K562 (cell line): ENCODE measurements around the gene DCAF12. TPM values are rescaled to one million over a fixed set of nuclear protein-coding genes. Genes with fewer than 3 reads are reported as not detected.

Source experiments
- ATAC-seq: fragments of 200-7000 bp; cut with Tn5 transposase; 3 replicates; pipeline ENCODE4 v1.9.1; 2020; ENCODE audit warnings: moderate library complexity
- BruUV-seq: library from RNA; stranded (reverse); fragments of 400-500 nt; replicated peaks from 2 replicates; lab custom pipeline; 2021; lab: Mats Ljungman, UMichigan
- CTCF ChIA-PET: fragments of 300-600 bp; formaldehyde crosslinking; extraction: SDS; loops from one replicate; lab custom pipeline; 2021; ENCODE audit warnings: low intra/inter-chr PET ratio; lab: Yijun Ruan, JAX
- POLR2A ChIA-PET: fragments of 300-600, 350-650 bp; sonication (Branson Sonifier 250); formaldehyde crosslinking; extraction: SDS; loops from one replicate; lab custom pipeline; 2021; ENCODE audit warnings: antibody characterized with exemption, inconsistent platforms; lab: Yijun Ruan, JAX
- DNase-seq, 4 experiments: peaks; one replicate each; pipeline versions ENCODE4 v3.0.0 to v3.0.0-alpha.2; 2011 to 2018; ENCODE audit warnings: low spot score in 3 of 4, mixed read lengths in 3 of 4; ENCODE audit errors: extremely low read depth in 1 of 4
- FAIRE-seq: peaks from 2 replicates; lab custom pipeline; 2011; peaks lifted over from hg19 to GRCh38; lab: Jason Lieb, UNC
- H2AFZ ChIP-seq: 2 replicates; pipeline ENCODE4 v1.6.0; 2011; ENCODE audit warnings: low read depth, low read length, control low read depth, inconsistent platforms
- H3K27ac ChIP-seq: fragments of 200-600 bp; 3 replicates; pipeline ENCODE4 v1.8.0; 2011; ENCODE audit warnings: low read depth, mild to moderate bottlenecking, control low read depth, inconsistent platforms, low read length, moderate library complexity, mixed read lengths; ENCODE audit errors: extremely low read depth
- H3K27me3 ChIP-seq, 2 experiments: fragments of 300-600 bp in 1 of 2; 2 replicates in 1 of 2; 3 replicates in 1 of 2; pipeline versions ENCODE4 v1.6.0 to v1.8.0; 2011; ENCODE audit warnings: inconsistent platforms in 2 of 2, low read length in 2 of 2, mild to moderate bottlenecking in 1 of 2, mixed read lengths in 1 of 2, moderate library complexity in 1 of 2; ENCODE audit not compliant: control insufficient read depth in 2 of 2, insufficient read depth in 2 of 2
- H3K36me3 ChIP-seq: fragments of 300-600 bp; 3 replicates; pipeline ENCODE4 v1.8.0; 2011; ENCODE audit warnings: mild to moderate bottlenecking, low read length, inconsistent platforms; ENCODE audit not compliant: control insufficient read depth, insufficient read depth
- H3K4me1 ChIP-seq, 2 experiments: fragments of 200-600 bp in 1 of 2; replicated peaks in 1 of 2; 2 replicates in 1 of 2; 3 replicates in 1 of 2; pipeline versions ENCODE4 v1.5.1 to v1.8.0; 2011; ENCODE audit warnings: inconsistent platforms in 2 of 2, low read length in 2 of 2, mild to moderate bottlenecking in 1 of 2, mixed read lengths in 1 of 2, moderate library complexity in 1 of 2; ENCODE audit not compliant: control insufficient read depth in 2 of 2, insufficient read depth in 2 of 2
- H3K4me2 ChIP-seq: 2 replicates; pipeline ENCODE4 v1.6.1; 2011; ENCODE audit warnings: low read length, control low read depth, inconsistent platforms, mixed read lengths; ENCODE audit not compliant: insufficient read depth
- H3K4me3 ChIP-seq: fragments of 200-600 bp; sonication (generic), shearing (Covaris generic); 2 replicates; pipeline ENCODE4 v1.5.1; 2016; ENCODE audit warnings: control low read depth, inconsistent platforms
- H3K79me2 ChIP-seq: fragments of 200-600 bp; 3 replicates; pipeline ENCODE4 v1.8.0; 2011; ENCODE audit warnings: low read length, inconsistent platforms; ENCODE audit not compliant: control insufficient read depth, insufficient read depth
- H3K9ac ChIP-seq, 2 experiments: 2 replicates each; pipeline versions ENCODE4 v1.6.0 to v1.6.1; 2011; ENCODE audit warnings: low read depth in 2 of 2, low read length in 2 of 2, control low read depth in 1 of 2, inconsistent platforms in 1 of 2, mild to moderate bottlenecking in 1 of 2, mixed read lengths in 1 of 2; ENCODE audit not compliant: insufficient read depth in 1 of 2
- H3K9me1 ChIP-seq: one replicate; pipeline ENCODE4 v1.6.0; 2011; ENCODE audit warnings: inconsistent platforms, mild to moderate bottlenecking, low read length, moderate library complexity; ENCODE audit not compliant: control insufficient read depth, insufficient read depth
- H3K9me3 ChIP-seq: replicated peaks from 2 replicates; pipeline ENCODE4 v1.5.1; 2011; ENCODE audit warnings: low read depth, low read length, inconsistent platforms; ENCODE audit not compliant: control insufficient read depth, insufficient read depth
- H4K20me1 ChIP-seq: replicated peaks from 2 replicates; pipeline ENCODE4 v1.6.1; 2011; ENCODE audit warnings: low read length, inconsistent platforms, mixed read lengths; ENCODE audit not compliant: control insufficient read depth, insufficient read depth
- CHD1 ChIP-seq: fragments of 200-600 bp; sonication (generic); IDR thresholded peaks from one replicate; pipeline ENCODE4 v1.6.1; 2012; ENCODE audit warnings: mild to moderate bottlenecking, moderate library complexity, low read length, inconsistent platforms
- ELF2 ChIP-seq: fragments of 250-450 bp; sonication (Bioruptor Pico); IDR thresholded peaks from 2 replicates; pipeline ENCODE4 v1.5.0; 2021; ENCODE audit warnings: mild to moderate bottlenecking
- ELF4 ChIP-seq: fragments of 450-650 bp; formaldehyde crosslinking; IDR thresholded peaks from 2 replicates; pipeline ENCODE4 v1.4.0; 2022; ENCODE audit warnings: missing genetic modification characterization
- HDAC1 ChIP-seq, 2 experiments: fragments of 450-650 bp; IDR thresholded peaks; 2 replicates each; pipeline ENCODE4 v1.6.1; 2016 to 2017; ENCODE audit warnings: inconsistent platforms in 1 of 2, mild to moderate bottlenecking in 1 of 2, moderate library complexity in 1 of 2
- HLTF ChIP-seq: fragments of 450-650 bp; IDR thresholded peaks from 2 replicates; pipeline ENCODE4 v1.6.1; 2016
- MNT ChIP-seq, 2 experiments: fragments of 450-650 bp; conservative IDR thresholded peaks; 2 replicates each; pipeline ENCODE4 v1.6.1; 2017; ENCODE audit warnings: mild to moderate bottlenecking in 2 of 2, moderate library complexity in 2 of 2
- NR4A1 ChIP-seq, 2 experiments: fragments of 250-450 bp in 1 of 2; fragments of 450-650 bp in 1 of 2; sonication (Bioruptor Pico) in 1 of 2; IDR thresholded peaks; 2 replicates each; pipeline versions ENCODE4 v1.4.0 to v1.6.1; 2016 to 2020; ENCODE audit warnings: mild to moderate bottlenecking in 2 of 2, missing compliant biosample characterization in 1 of 2, missing genetic modification characterization in 1 of 2, moderate library complexity in 1 of 2
- SIN3B ChIP-seq: fragments of 450-650 bp; IDR thresholded peaks from 2 replicates; pipeline ENCODE4 v1.6.1; 2017; ENCODE audit warnings: low read depth, mild to moderate bottlenecking, moderate library complexity
- SMARCB1 ChIP-seq: IDR thresholded peaks from 2 replicates; pipeline ENCODE4 v1.6.1; 2011; ENCODE audit warnings: improper control_type of control experiment, low read depth; ENCODE audit not compliant: insufficient read length
- TAF15 ChIP-seq: fragments of 200-400 bp; formaldehyde crosslinking; IDR thresholded peaks from 2 replicates; pipeline ENCODE4 v1.6.1; 2017; ENCODE audit warnings: mild to moderate bottlenecking, low read depth, low read length, moderate library complexity
- TEAD2 ChIP-seq: fragments of 450-650 bp; IDR thresholded peaks from 2 replicates; pipeline ENCODE4 v1.6.1; 2016; ENCODE audit warnings: missing genetic modification characterization, control low read depth, missing compliant biosample characterization
- ZBED1 ChIP-seq: IDR thresholded peaks from 2 replicates; pipeline ENCODE4 v1.6.1; 2014
- ZNF217 ChIP-seq: sonication (generic); formaldehyde crosslinking; IDR thresholded peaks from 2 replicates; pipeline ENCODE4 v1.8.0; 2022; ENCODE audit warnings: mild to moderate bottlenecking, missing genetic modification reagents
- ZNF75A ChIP-seq: fragments of 450-650 bp; formaldehyde crosslinking; IDR thresholded peaks from 2 replicates; pipeline ENCODE4 v1.4.0; 2020; ENCODE audit warnings: mild to moderate bottlenecking
- WGBS: fragments of 100-300 bp; shearing (Covaris generic); methylation state at CpG from one replicate; pipeline ENCODE4 v1.1.6; 2016; ENCODE audit warnings: low coverage, mixed read lengths; ENCODE audit not compliant: insufficient coverage; ENCODE audit errors: missing lambda C conversion rate; 5-methylcytosine and 5-hydroxymethylcytosine counted together
- in situ Hi-C: fragments of 300-500 bp; cut with MboI; formaldehyde crosslinking; loops from 4 replicates; pipeline ENCODE4 v1.15.0; 2018; ENCODE audit warnings: inconsistent platforms, mixed read lengths
- intact Hi-C: fragments of 100-400 bp; cut with micrococcal nuclease; formaldehyde crosslinking; loops from 2 replicates; pipeline ENCODE4 v1.14.2; 2022
- polyA plus RNA-seq, 8 experiments: library from polyadenylated mRNA; depleted of rRNA in 4 of 8; stranded (reverse) in 5 of 8; unstranded in 3 of 8; fragments of >200 nt; fragmentation: Nextera tagmentation in 2 of 8; fragmentation: Illumina TruSeq in 1 of 8; extraction: Ambion mirVana in 2 of 8; extraction: Trizol in 1 of 8; gene quantifications; 2 replicates each; pipeline versions ENCODE4 v1.2.1 to v1.2.3, GENCODE V29; 2011 to 2014; ENCODE audit warnings: inconsistent platforms in 1 of 8, missing spikeins in 1 of 8
- total RNA-seq, 7 experiments: library from RNA; depleted of rRNA in 6 of 7; stranded (reverse); fragments of >200 nt in 6 of 7; fragmentation: Illumina TruSeq in 2 of 7; extraction: Trizol in 2 of 7; gene quantifications; 2 replicates each; pipeline versions ENCODE4 v1.2.1 to v1.2.3, GENCODE V29; 2011 to 2021; ENCODE audit warnings: low replicate concordance in 1 of 7
- TF ChIP-seq, protein P1 (sequence below): sonication (generic); IDR thresholded peaks from 2 replicates; pipeline ENCODE4 v1.6.1; 2016

The DCAF12 gene
- total and polyA plus RNA-seq, 9 of the 15 experiments (the other 6 are each of a cell fraction or from before 2014, with no cell fraction given): 10.9 to 59.6 (median 30.8) TPM

DNA sequence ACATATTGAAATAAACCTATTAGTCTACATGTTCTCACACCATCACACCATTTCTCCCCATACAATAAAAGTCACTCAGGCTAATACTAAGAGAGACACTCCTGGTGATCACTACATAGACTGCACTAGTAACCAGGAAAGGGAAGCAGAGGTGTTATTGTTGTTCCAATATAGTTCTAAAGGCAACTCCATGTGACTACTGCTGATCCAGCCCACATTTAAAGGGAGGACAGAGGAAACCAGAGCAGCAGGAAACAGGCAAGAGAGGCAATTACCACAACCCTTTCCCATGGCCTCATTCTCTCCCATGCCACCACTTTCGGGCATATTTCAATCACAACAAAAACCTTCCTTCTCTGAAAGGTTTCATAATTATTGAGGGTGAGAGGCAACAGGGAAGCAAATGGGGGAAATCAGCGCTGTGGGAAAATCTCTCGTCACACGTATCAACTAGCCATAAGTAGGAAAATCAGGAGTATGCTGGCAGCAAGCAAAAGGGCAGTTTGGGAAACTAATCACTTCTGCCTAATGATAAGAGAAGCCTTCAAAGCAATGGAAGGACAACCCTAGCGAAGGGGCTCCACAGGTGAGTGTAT is 79.6 kb downstream of the DCAF12 start:
- Histone ChIP-seq H3K27ac (peak overlapping the region; percentile 98), H3K4me3 (peak overlapping the region; percentile 72), H3K9ac (peak overlapping the region; percentile 63 to 88; a peak in 3 of 4 replicates), H3K79me2 (peaks cover 67% of the 10 kb centered on the region), H3K4me1 (peaks cover 5 to 15% of the 10 kb centered on the region in 2 experiments; a peak in 4 of 5 replicates), H3K9me3 (no peaks in the 10 kb centered on the region), H3K4me2 (peak overlapping the region; percentile 90), H3K36me3 (peaks cover 27% of the 10 kb centered on the region; the same call in 1 of the 3 replicates), H3K27me3 (no peaks in the 10 kb centered on the region)
- FAIRE-seq: no peak
- intact Hi-C loops: no loop called here
- in situ Hi-C loops: no loop called here
- CTCF ChIA-PET: no interaction called here
- DNase-seq: no peak
- 0 out of 2 replicates have a peak, but pooled peaks have one; percentile 14 for TF ChIP-seq SIN3B
- no peak for TF ChIP-seq TEAD2 (tag)
- no peak for TF ChIP-seq ELF2 (CRISPR knock-in tag)
- TF ChIP-seq SMARCB1: no peak
- no peak for TF ChIP-seq TAF15
- peak; percentile 38 for TF ChIP-seq CHD1
- 0 out of 4 replicates have a peak, but pooled peaks of 1 of the 2 experiments have one; percentile 20 for TF ChIP-seq HDAC1 (IDR thresholded peaks at IDR 0.05)
- TF ChIP-seq ZNF75A (CRISPR knock-in tag): peak; percentile 80
- TF ChIP-seq, protein P1, sequence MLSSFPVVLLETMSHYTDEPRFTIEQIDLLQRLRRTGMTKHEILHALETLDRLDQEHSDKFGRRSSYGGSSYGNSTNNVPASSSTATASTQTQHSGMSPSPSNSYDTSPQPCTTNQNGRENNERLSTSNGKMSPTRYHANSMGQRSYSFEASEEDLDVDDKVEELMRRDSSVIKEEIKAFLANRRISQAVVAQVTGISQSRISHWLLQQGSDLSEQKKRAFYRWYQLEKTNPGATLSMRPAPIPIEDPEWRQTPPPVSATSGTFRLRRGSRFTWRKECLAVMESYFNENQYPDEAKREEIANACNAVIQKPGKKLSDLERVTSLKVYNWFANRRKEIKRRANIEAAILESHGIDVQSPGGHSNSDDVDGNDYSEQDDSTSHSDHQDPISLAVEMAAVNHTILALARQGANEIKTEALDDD: 0 out of 2 replicates have a peak, but pooled peaks have one; percentile 9
- TF ChIP-seq NR4A1 (CRISPR knock-in tag; IDR thresholded peaks at IDR 0.05): no peak
- TF ChIP-seq NR4A1 (tag; IDR thresholded peaks at IDR 0.05): no peak
- peak; percentile 44 to 54; a peak in 2 of 4 replicates for TF ChIP-seq MNT (conservative IDR thresholded peaks at IDR 0.05)
- no peak for TF ChIP-seq HLTF
- TF ChIP-seq ELF4 (CRISPR knock-in tag): no peak
- no peak for TF ChIP-seq ZNF217
- TF ChIP-seq ZBED1: no peak
- TF ChIP-seq, all 486 proteins: peak for 6
- H4K20me1 ChIP-seq: no peaks in the 10 kb centered on the region
- H2AFZ ChIP-seq: no peak overlapping the region
- H3K9me1 ChIP-seq: no peaks in the 10 kb centered on the region
- POLR2A ChIA-PET: interaction anchor here (0.7 to 3.0 kb wide), 5 partner anchors 9 to 1070 kb away, joined by 3 to 12 read pairs (median 3); no protein-coding TSS in a partner anchor
- WGBS: 0% methylated on average over 4 of the region's 5 CpGs
- BruUV-seq: no TSS peak
- no peak; the same call in 2 of the 3 replicates for ATAC-seq
